Astrocyte (in vitro differentiated cells and primary cell): ENCODE results near the gene NR5A2. TPM values are rescaled to one million over a fixed set of nuclear protein-coding genes. Genes with fewer than 3 reads are reported as not detected.

Experiments
- DNase-seq: peaks from one replicate; pipeline ENCODE4 v3.0.0-alpha.2; 2010; ENCODE audit warnings: low read depth
- FAIRE-seq: peaks from 2 replicates; lab custom pipeline; 2011; peaks lifted over from hg19 to GRCh38; lab: Jason Lieb, UNC
- H2AFZ ChIP-seq: 2 replicates; pipeline ENCODE4 v1.6.0; 2012; ENCODE audit warnings: low read depth, low read length, inconsistent platforms
- H3K27ac ChIP-seq: 2 replicates; pipeline ENCODE4 v1.5.1; 2011; ENCODE audit warnings: low read depth, low read length, inconsistent platforms
- H3K27me3 ChIP-seq: 2 replicates; pipeline ENCODE4 v1.6.0; 2011; ENCODE audit warnings: low read length, inconsistent platforms; ENCODE audit not compliant: insufficient read depth
- H3K36me3 ChIP-seq: 2 replicates; pipeline ENCODE4 v1.5.1; 2011; ENCODE audit warnings: low read length, inconsistent platforms; ENCODE audit not compliant: insufficient read depth
- H3K4me1 ChIP-seq: 2 replicates; pipeline ENCODE4 v1.5.1; 2011; ENCODE audit warnings: low read length, inconsistent platforms; ENCODE audit not compliant: insufficient read depth
- H3K4me2 ChIP-seq: 2 replicates; pipeline ENCODE4 v1.6.0; 2012; ENCODE audit warnings: low read length, inconsistent platforms
- H3K4me3 ChIP-seq: 2 replicates; pipeline ENCODE4 v1.5.1; 2011; ENCODE audit warnings: low read depth, mild to moderate bottlenecking, low read length, inconsistent platforms; ENCODE audit not compliant: insufficient read depth
- H3K79me2 ChIP-seq: 2 replicates; pipeline ENCODE4 v1.6.0; 2012; ENCODE audit warnings: mild to moderate bottlenecking, low read length, inconsistent platforms; ENCODE audit not compliant: insufficient read depth
- H3K9ac ChIP-seq: 2 replicates; pipeline ENCODE4 v1.6.0; 2012; ENCODE audit warnings: mild to moderate bottlenecking, low read length, inconsistent platforms
- H3K9me3 ChIP-seq: 2 replicates; pipeline ENCODE4 v1.5.1; 2012; ENCODE audit warnings: low read depth, mild to moderate bottlenecking, low read length, inconsistent platforms; ENCODE audit not compliant: insufficient read depth
- H4K20me1 ChIP-seq: 2 replicates; pipeline ENCODE4 v1.6.0; 2012; ENCODE audit warnings: low read length, inconsistent platforms; ENCODE audit not compliant: insufficient read depth
- H3K27ac Mint-ChIP-seq: one replicate; pipeline ENCODE4 v1.8.0; 2021; ENCODE audit warnings: mild to moderate bottlenecking, mixed read lengths; ENCODE audit not compliant: unreplicated experiment
- H3K27me3 Mint-ChIP-seq: one replicate; pipeline ENCODE4 v1.8.0; 2021; ENCODE audit warnings: low read depth, mixed read lengths; ENCODE audit not compliant: unreplicated experiment
- H3K36me3 Mint-ChIP-seq: one replicate; pipeline ENCODE4 v1.8.0; 2021; ENCODE audit warnings: low read depth, mixed read lengths; ENCODE audit not compliant: unreplicated experiment
- H3K4me1 Mint-ChIP-seq: one replicate; pipeline ENCODE4 v1.8.0; 2021; ENCODE audit warnings: low read depth, mixed read lengths; ENCODE audit not compliant: unreplicated experiment
- H3K4me3 Mint-ChIP-seq: one replicate; pipeline ENCODE4 v1.8.0; 2021; ENCODE audit warnings: mild to moderate bottlenecking, moderate library complexity, mixed read lengths; ENCODE audit not compliant: unreplicated experiment
- H3K9me3 Mint-ChIP-seq: one replicate; pipeline ENCODE4 v1.8.0; 2021; ENCODE audit warnings: mild to moderate bottlenecking, mixed read lengths; ENCODE audit not compliant: unreplicated experiment
- CTCF ChIP-seq: IDR thresholded peaks from 2 replicates; pipeline ENCODE4 v1.5.1; 2011; ENCODE audit warnings: low read depth, mild to moderate bottlenecking, inconsistent platforms, low read length, moderate library complexity; ENCODE audit not compliant: insufficient read depth
- EZH2 ChIP-seq: IDR thresholded peaks from 2 replicates; pipeline ENCODE4 v1.6.1; 2012; ENCODE audit warnings: mild to moderate bottlenecking, low read length, inconsistent platforms; ENCODE audit not compliant: insufficient read depth
- total RNA-seq: library from RNA; stranded (reverse); gene quantifications from 2 replicates; pipeline ENCODE4 v1.2.1, GENCODE V29; 2021

The NR5A2 gene
- total RNA-seq, 1 donor from 2014 or later, result 0.39 TPM

DNA sequence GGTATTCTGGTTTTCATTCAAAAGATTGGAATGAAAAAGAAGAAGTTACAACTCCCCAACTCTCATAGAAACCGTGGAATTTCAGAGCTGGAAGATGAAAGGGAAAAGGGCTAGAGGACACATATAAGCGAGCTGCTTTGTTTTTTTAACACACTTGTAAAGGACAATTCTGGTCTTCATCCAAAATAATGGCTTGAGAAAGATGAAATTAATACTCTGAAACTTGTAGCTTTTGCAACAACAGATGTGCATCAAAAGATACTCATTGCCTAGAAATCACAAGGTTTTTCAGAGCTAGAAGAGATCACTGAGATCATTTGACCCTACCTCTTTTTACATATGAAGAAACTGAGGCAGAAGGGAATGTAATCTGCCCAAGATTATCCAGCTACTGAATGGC, 25.6 kb downstream of the NR5A2 start:
- no peaks in the 10 kb centered on the region for H3K36me3 ChIP-seq
- no peaks in the 10 kb centered on the region for H3K9me3 ChIP-seq
- H3K27ac Mint-ChIP-seq, result no peak overlapping the region
- H3K4me2 ChIP-seq, result no peak overlapping the region
- no peaks in the 10 kb centered on the region for H3K36me3 Mint-ChIP-seq
- no peaks in the 10 kb centered on the region for H3K9me3 Mint-ChIP-seq
- H3K4me1 ChIP-seq, result peaks cover 4% of the 10 kb centered on the region
- no peak overlapping the region for H2AFZ ChIP-seq
- H3K27me3 Mint-ChIP-seq, result peaks cover 6% of the 10 kb centered on the region
- H4K20me1 ChIP-seq, result no peaks in the 10 kb centered on the region
- peaks cover 2% of the 10 kb centered on the region for H3K4me1 Mint-ChIP-seq
- H3K27me3 ChIP-seq, result peaks cover 4% of the 10 kb centered on the region
- H3K4me3 Mint-ChIP-seq, result no peak overlapping the region
- DNase-seq, result no peak
- no peak overlapping the region for H3K9ac ChIP-seq
- H3K79me2 ChIP-seq, result no peaks in the 10 kb centered on the region
- TF ChIP-seq EZH2 (no peak), CTCF (no peak)
- no peak overlapping the region for H3K27ac ChIP-seq
- H3K4me3 ChIP-seq, result no peak overlapping the region
- no peak for FAIRE-seq

DNA sequence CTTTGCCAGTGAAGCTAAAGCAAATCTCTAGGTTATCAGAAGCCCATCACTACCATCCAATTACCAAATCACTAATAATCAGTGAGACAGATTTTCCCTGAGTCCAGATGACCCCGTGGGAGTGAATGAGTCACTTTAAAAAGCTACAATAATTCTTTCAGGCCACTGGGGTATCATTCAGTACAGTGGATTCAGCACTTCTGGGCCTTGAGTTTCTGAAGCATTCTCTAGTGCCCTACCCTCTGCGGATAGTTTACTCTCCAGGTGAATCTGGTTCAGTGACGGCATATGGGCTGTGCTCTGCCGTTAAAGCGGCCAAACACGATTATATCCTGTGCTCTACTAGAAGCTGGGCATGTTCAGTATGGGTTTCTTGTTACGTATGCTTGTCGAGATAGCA, 26.1 kb downstream of the NR5A2 start:
- Histone ChIP-seq H3K4me1 (peaks cover 4% of the 10 kb centered on the region), H3K4me3 (no peak overlapping the region), H2AFZ (no peak overlapping the region), H3K9ac (no peak overlapping the region), H3K27ac (no peak overlapping the region), H3K36me3 (no peaks in the 10 kb centered on the region), H3K4me2 (no peak overlapping the region), H3K9me3 (no peaks in the 10 kb centered on the region), H3K79me2 (no peaks in the 10 kb centered on the region), H4K20me1 (no peaks in the 10 kb centered on the region), H3K27me3 (peaks cover 4% of the 10 kb centered on the region)
- no peak overlapping the region for H3K4me3 Mint-ChIP-seq
- no peak overlapping the region for H3K27ac Mint-ChIP-seq
- H3K27me3 Mint-ChIP-seq, result peaks cover 2% of the 10 kb centered on the region
- H3K4me1 Mint-ChIP-seq, result peaks cover 2% of the 10 kb centered on the region
- FAIRE-seq (no peak), DNase-seq (peak; percentile 22)
- TF ChIP-seq CTCF, result no peak
- TF ChIP-seq EZH2, result no peak
- no peaks in the 10 kb centered on the region for H3K36me3 Mint-ChIP-seq
- no peaks in the 10 kb centered on the region for H3K9me3 Mint-ChIP-seq

- H4K20me1 ChIP-seq, result no peaks in the 10 kb centered on the region
- no peak overlapping the region for H3K4me2 ChIP-seq
- no peak overlapping the region for H3K9ac ChIP-seq
- peaks cover 4% of the 10 kb centered on the region for H3K4me1 ChIP-seq
- peaks cover 2% of the 10 kb centered on the region for H3K9me3 Mint-ChIP-seq
- H3K27me3 ChIP-seq, result peaks cover 3% of the 10 kb centered on the region
- no peak overlapping the region for H3K4me3 Mint-ChIP-seq
- no peaks in the 10 kb centered on the region for H3K36me3 Mint-ChIP-seq
- H3K9me3 ChIP-seq, result no peaks in the 10 kb centered on the region
- no peak for FAIRE-seq
- no peaks in the 10 kb centered on the region for H3K79me2 ChIP-seq
- DNase-seq, result no peak
- H3K4me3 ChIP-seq, result no peak overlapping the region
- H3K27ac Mint-ChIP-seq, result no peak overlapping the region
- peaks cover 8% of the 10 kb centered on the region for H3K27me3 Mint-ChIP-seq
- no peak overlapping the region for H3K27ac ChIP-seq
- TF ChIP-seq EZH2 (no peak), CTCF (no peak)
- no peaks in the 10 kb centered on the region for H3K36me3 ChIP-seq
- H3K4me1 Mint-ChIP-seq, result peaks cover 2% of the 10 kb centered on the region
- no peak overlapping the region for H2AFZ ChIP-seq
Measured at GRCh38 chr1:200058341-200058740, 30.8 kb downstream of the NR5A2 start.
